Kidney (tissue), 14 donors: ENCODE measurements around the gene SLC28A2. TPM values are rescaled to one million over a fixed set of nuclear protein-coding genes. Genes with fewer than 3 reads are reported as not detected.
"Not testable (repeated sequence)": the region's sequence is repeated elsewhere in the genome, so short reads cannot be mapped to it uniquely, and the experiment has no call there.

ENCODE experiments used
- DNase-seq, 5 donors: peaks; one replicate each; pipeline ENCODE4 v3.0.0-alpha.2; 2013 to 2020
- FAIRE-seq: peaks from 2 replicates; lab custom pipeline; 2012; peaks lifted over from hg19 to GRCh38; lab: Jason Lieb, UNC
- H3K27ac ChIP-seq, 2 donors: one replicate each; pipeline ENCODE4 v1.7.0; 2013; ENCODE audit warnings: low read depth in 2 of 2, low read length in 2 of 2, inconsistent platforms in 1 of 2
- H3K27me3 ChIP-seq: one replicate; pipeline ENCODE4 v1.7.1; 2013; ENCODE audit warnings: low read length, inconsistent platforms; ENCODE audit not compliant: control insufficient read depth, insufficient read depth
- H3K36me3 ChIP-seq, 3 donors: one replicate each; pipeline versions ENCODE4 v1.7.0 to v1.7.1; 2013; ENCODE audit warnings: low read length in 3 of 3, control low read depth in 1 of 3, inconsistent platforms in 1 of 3; ENCODE audit not compliant: insufficient read depth in 3 of 3, control insufficient read depth in 2 of 3
- H3K4me1 ChIP-seq, 3 donors: one replicate each; pipeline versions ENCODE4 v1.7.0 to v1.7.1; 2013; ENCODE audit warnings: low read length in 3 of 3, inconsistent platforms in 1 of 3, low read depth in 1 of 3; ENCODE audit not compliant: control insufficient read depth in 2 of 3, insufficient read depth in 2 of 3
- H3K4me3 ChIP-seq, 3 donors: one replicate each; pipeline versions ENCODE4 v1.7.0 to v1.8.1; 2013; ENCODE audit warnings: low read length in 3 of 3, control low read depth in 1 of 3, inconsistent platforms in 1 of 3
- H3K9ac ChIP-seq, 3 donors: one replicate each; pipeline versions ENCODE4 v1.7.0 to v1.7.1; 2013; ENCODE audit warnings: low read length in 3 of 3, control low read depth in 1 of 3, inconsistent platforms in 1 of 3
- H3K9me3 ChIP-seq, 3 donors: one replicate each; pipeline versions ENCODE4 v1.7.0 to v1.7.1; 2013; ENCODE audit warnings: low read length in 3 of 3, control low read depth in 1 of 3, inconsistent platforms in 1 of 3; ENCODE audit not compliant: control insufficient read depth in 2 of 3, insufficient read depth in 1 of 3
- intact Hi-C: fragments of 100-400 bp; cut with DNase I; formaldehyde crosslinking; loops from one replicate; pipeline ENCODE4 v1.11.1; 2022
- polyA plus RNA-seq: library from polyadenylated mRNA; stranded (reverse); fragments of 350-450 nt; fragmentation: Illumina TruSeq; extraction: RNeasy Lipid Tissue Mini Kit (QIAGEN cat#74804); gene quantifications from one replicate; pipeline ENCODE4 v1.2.3, GENCODE V29; 2014; ENCODE audit warnings: low read depth, low replicate concordance; ENCODE audit not compliant: insufficient read depth
- total RNA-seq: library from RNA; stranded (reverse); fragmentation: NEBNext Ultra II Directional; extraction: Animal tissue kit (Norgen Biotek cat#: 25700); gene quantifications from one replicate; pipeline ENCODE4 v1.2.1, GENCODE V29; 2021
- TF ChIP-seq, protein P1 (sequence below): IDR thresholded peaks from 3 replicates; pipeline ENCODE4 v1.5.1; 2012; ENCODE audit warnings: mild to moderate bottlenecking, moderate library complexity, borderline replicate concordance; ENCODE audit not compliant: insufficient read depth; ENCODE audit errors: extremely low read depth
- donor health status: control.
- donor health status: control.
- donor health status: control.
- donor health status: control.
- donor health status: control.
- donor health status: DM: yes; HTN: yes; CAD: no.
- donor health status: Normal renal cell carcinoma (clear cell type).

SLC28A2 gene
- total and polyA plus RNA-seq, 2 donors from 2014 or later, result 0.17 TPM; not detected in 1

- DNase-seq (no peak), FAIRE-seq (no peak)
- TF ChIP-seq, protein P1, sequence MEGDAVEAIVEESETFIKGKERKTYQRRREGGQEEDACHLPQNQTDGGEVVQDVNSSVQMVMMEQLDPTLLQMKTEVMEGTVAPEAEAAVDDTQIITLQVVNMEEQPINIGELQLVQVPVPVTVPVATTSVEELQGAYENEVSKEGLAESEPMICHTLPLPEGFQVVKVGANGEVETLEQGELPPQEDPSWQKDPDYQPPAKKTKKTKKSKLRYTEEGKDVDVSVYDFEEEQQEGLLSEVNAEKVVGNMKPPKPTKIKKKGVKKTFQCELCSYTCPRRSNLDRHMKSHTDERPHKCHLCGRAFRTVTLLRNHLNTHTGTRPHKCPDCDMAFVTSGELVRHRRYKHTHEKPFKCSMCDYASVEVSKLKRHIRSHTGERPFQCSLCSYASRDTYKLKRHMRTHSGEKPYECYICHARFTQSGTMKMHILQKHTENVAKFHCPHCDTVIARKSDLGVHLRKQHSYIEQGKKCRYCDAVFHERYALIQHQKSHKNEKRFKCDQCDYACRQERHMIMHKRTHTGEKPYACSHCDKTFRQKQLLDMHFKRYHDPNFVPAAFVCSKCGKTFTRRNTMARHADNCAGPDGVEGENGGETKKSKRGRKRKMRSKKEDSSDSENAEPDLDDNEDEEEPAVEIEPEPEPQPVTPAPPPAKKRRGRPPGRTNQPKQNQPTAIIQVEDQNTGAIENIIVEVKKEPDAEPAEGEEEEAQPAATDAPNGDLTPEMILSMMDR, result no peak
- intact Hi-C loops, result no loop called here
- no peaks in the 10 kb centered on the region for H3K27me3 ChIP-seq
- H3K27ac ChIP-seq, result no peak overlapping the region
- H3K36me3 ChIP-seq, result no peaks in the 10 kb centered on the region
- H3K4me3 ChIP-seq, result no peak overlapping the region
- H3K9ac ChIP-seq, result no peak overlapping the region
- H3K9me3 ChIP-seq, result no peaks in the 10 kb centered on the region
- H3K4me1 ChIP-seq, result no peaks in the 10 kb centered on the region
Observed at GRCh38 chr15:45291822-45292582, 40.0 kb downstream of the SLC28A2 start.

GRCh38 chr15:45293326-45293725 lies 41.3 kb downstream of the SLC28A2 start:
- H3K9ac ChIP-seq, H3K4me3 ChIP-seq, H3K27me3 ChIP-seq, DNase-seq, H3K9me3 ChIP-seq, H3K27ac ChIP-seq, H3K36me3 ChIP-seq, intact Hi-C loops, H3K4me1 ChIP-seq, FAIRE-seq: not testable (repeated sequence)

DNA sequence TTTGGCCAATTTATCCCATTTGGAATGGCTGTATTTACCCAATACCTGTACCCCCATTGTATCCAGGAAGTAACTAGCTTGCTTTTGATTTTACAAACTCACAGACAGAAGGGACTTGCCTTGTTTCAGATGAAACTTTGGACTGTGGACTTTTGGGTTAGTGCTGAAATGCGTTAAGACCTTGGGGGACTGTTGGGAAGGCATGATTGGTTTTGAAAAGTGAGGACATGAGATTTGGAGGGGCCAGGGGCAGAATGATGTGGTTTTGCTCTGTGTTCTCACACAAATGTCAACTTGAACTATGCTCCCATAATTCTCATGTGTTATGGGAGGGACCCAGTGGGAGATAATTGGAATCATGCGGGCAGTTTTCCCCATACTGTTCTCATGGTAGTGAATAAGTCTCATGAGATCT lies 46.9 kb downstream of the SLC28A2 start:
- H3K9ac ChIP-seq, intact Hi-C loops, H3K36me3 ChIP-seq, DNase-seq, H3K4me3 ChIP-seq, H3K27ac ChIP-seq, FAIRE-seq, H3K9me3 ChIP-seq, H3K27me3 ChIP-seq, H3K4me1 ChIP-seq: not testable (repeated sequence)

GRCh38 chr15:45304711-45305110 lies 52.7 kb downstream of the SLC28A2 start:
- no peak for FAIRE-seq
- Histone ChIP-seq H3K4me3 (no peak overlapping the region), H3K4me1 (peaks cover 0 to 3% (median 0%) of the 10 kb centered on the region in 3 donors), H3K36me3 (no peaks in the 10 kb centered on the region), H3K27ac (no peak overlapping the region), H3K9ac (no peak overlapping the region), H3K27me3 (no peaks in the 10 kb centered on the region), H3K9me3 (no peaks in the 10 kb centered on the region)
- intact Hi-C loops, result loop anchor here (10.0 kb wide), 1 partner anchor 90 kb away; no protein-coding TSS in a partner anchor
- DNase-seq, result no peak
- TF ChIP-seq, protein P1, result no peak
